IMR-90 (cell line): ENCODE data around the gene PVALEF. TPM values are rescaled to one million over a fixed set of nuclear protein-coding genes. Genes with fewer than 3 reads are reported as not detected.
"Not testable (repeated sequence)": the region's sequence is repeated elsewhere in the genome, so short reads cannot be mapped to it uniquely, and the experiment has no call there.

ENCODE experiments used
- ATAC-seq: fragments of 200-7000 bp; cut with Tn5 transposase; 2 replicates; pipeline ENCODE4 v1.9.1; 2020; ENCODE audit warnings: low read depth, mild to moderate bottlenecking, moderate library complexity
- BruUV-seq: library from RNA; stranded (reverse); fragments of 400-500 nt; replicated peaks from 2 replicates; lab custom pipeline; 2021; lab: Mats Ljungman, UMichigan
- CTCF ChIA-PET: fragments of 300-600 bp; formaldehyde crosslinking; extraction: SDS; loops from one replicate; lab custom pipeline; 2021; ENCODE audit warnings: antibody characterized with exemption; lab: Yijun Ruan, JAX
- POLR2A ChIA-PET: fragments of 300-600 bp; sonication (Branson Sonifier 250); formaldehyde crosslinking; loops from one replicate; lab custom pipeline; 2022; ENCODE audit warnings: antibody characterized with exemption; ENCODE audit not compliant: unreplicated experiment; lab: Charles Lee
- DNase-seq: peaks from one replicate; pipeline ENCODE4 v3.0.0; 2013
- H2AFZ ChIP-seq: replicated peaks from 2 replicates; pipeline ENCODE3; 2013; ENCODE audit warnings: low read length, mild to moderate bottlenecking; ENCODE audit not compliant: poor library complexity
- H2AK5ac ChIP-seq: 2 replicates; pipeline ENCODE4 v1.6.1; 2013; ENCODE audit warnings: low read depth, low read length, inconsistent platforms
- H2AK9ac ChIP-seq: replicated peaks from 2 replicates; pipeline ENCODE3; 2013; ENCODE audit warnings: mild to moderate bottlenecking, low read depth, low read length, moderate library complexity; ENCODE audit not compliant: poor library complexity
- H2BK120ac ChIP-seq: 2 replicates; pipeline ENCODE4 v1.6.1; 2013; ENCODE audit warnings: low read depth, low read length, inconsistent platforms
- H2BK15ac ChIP-seq: 3 replicates; pipeline ENCODE4 v1.6.1; 2013; ENCODE audit warnings: low read depth, low read length, inconsistent platforms
- H2BK20ac ChIP-seq: 2 replicates; pipeline ENCODE4 v1.6.1; 2013; ENCODE audit warnings: low read depth, mild to moderate bottlenecking, inconsistent platforms, low read length, moderate library complexity
- H2BK5ac ChIP-seq: 2 replicates; pipeline ENCODE4 v1.6.1; 2013; ENCODE audit warnings: mild to moderate bottlenecking, low read depth, low read length, inconsistent platforms; ENCODE audit not compliant: poor library complexity, severe bottlenecking
- H3K14ac ChIP-seq: replicated peaks from 2 replicates; pipeline ENCODE4 v1.6.1; 2013; ENCODE audit warnings: low read depth, low read length, inconsistent platforms
- H3K18ac ChIP-seq: 2 replicates; pipeline ENCODE4 v1.6.1; 2013; ENCODE audit warnings: low read depth, low read length, control low read depth
- H3K23ac ChIP-seq: 2 replicates; pipeline ENCODE4 v1.6.1; 2013; ENCODE audit warnings: low read depth, low read length, inconsistent platforms
- H3K27ac ChIP-seq: 2 replicates; pipeline ENCODE4 v1.5.1; 2013; ENCODE audit warnings: mild to moderate bottlenecking, control low read depth, low read length; ENCODE audit not compliant: insufficient read depth
- H3K27me3 ChIP-seq: 2 replicates; pipeline ENCODE4 v1.6.1; 2013; ENCODE audit warnings: low read length; ENCODE audit not compliant: control insufficient read depth, insufficient read depth
- H3K36me3 ChIP-seq: 2 replicates; pipeline ENCODE4 v1.6.1; 2013; ENCODE audit warnings: low read length, mixed read lengths; ENCODE audit not compliant: control insufficient read depth, insufficient read depth
- H3K4ac ChIP-seq: 2 replicates; pipeline ENCODE4 v1.6.1; 2013; ENCODE audit warnings: low read depth, low read length, inconsistent platforms
- H3K4me1 ChIP-seq: 2 replicates; pipeline ENCODE4 v1.6.1; 2013; ENCODE audit warnings: low read length, mixed read lengths; ENCODE audit not compliant: control insufficient read depth, insufficient read depth
- H3K4me2 ChIP-seq: 2 replicates; pipeline ENCODE4 v1.6.1; 2013; ENCODE audit warnings: low read depth, mild to moderate bottlenecking, control low read depth, low read length, moderate library complexity
- H3K4me3 ChIP-seq: 2 replicates; pipeline ENCODE4 v1.5.1; 2013; ENCODE audit warnings: low read depth, mild to moderate bottlenecking, control low read depth, low read length, moderate library complexity; ENCODE audit not compliant: insufficient read depth
- H3K56ac ChIP-seq: 2 replicates; pipeline ENCODE4 v1.6.1; 2013; ENCODE audit warnings: low read length, inconsistent platforms; ENCODE audit not compliant: insufficient read depth; ENCODE audit errors: extremely low read depth
- H3K79me1 ChIP-seq, 2 experiments: 2 replicates each; pipeline ENCODE4 v1.6.1; 2013; ENCODE audit warnings: low read length in 2 of 2, inconsistent platforms in 1 of 2, low read depth in 1 of 2
- H3K9ac ChIP-seq: 2 replicates; pipeline ENCODE4 v1.6.1; 2013; ENCODE audit warnings: low read depth, low read length, control low read depth
- H3K9me1 ChIP-seq: 2 replicates; pipeline ENCODE4 v1.6.1; 2013; ENCODE audit warnings: low read length, inconsistent platforms; ENCODE audit not compliant: insufficient read depth
- H3K9me3 ChIP-seq: 2 replicates; pipeline ENCODE4 v1.6.1; 2013; ENCODE audit warnings: low read length; ENCODE audit not compliant: control insufficient read depth, insufficient read depth
- H4K20me1 ChIP-seq: 2 replicates; pipeline ENCODE4 v1.6.1; 2013; ENCODE audit warnings: low read length, inconsistent platforms; ENCODE audit not compliant: insufficient read depth
- H4K5ac ChIP-seq: 2 replicates; pipeline ENCODE4 v1.6.1; 2013; ENCODE audit warnings: mild to moderate bottlenecking, low read depth, low read length, control low read depth
- H4K8ac ChIP-seq, 2 experiments: 2 replicates each; pipeline ENCODE4 v1.6.1; 2013; ENCODE audit warnings: low read depth in 2 of 2, low read length in 2 of 2, control low read depth in 1 of 2, inconsistent platforms in 1 of 2
- H4K91ac ChIP-seq: 2 replicates; pipeline ENCODE4 v1.6.1; 2013; ENCODE audit warnings: low read depth, low read length, inconsistent platforms; ENCODE audit not compliant: insufficient read depth
- WGBS, 2 experiments: methylation state at CpG; one replicate each; pipeline versions ENCODE4 v1.1.5 to v1.1.7; 2013; ENCODE audit warnings: missing lambda C conversion rate in 2 of 2; ENCODE audit not compliant: insufficient read length in 1 of 2; ENCODE audit errors: extremely low coverage in 2 of 2; 5-methylcytosine and 5-hydroxymethylcytosine counted together
- dilution Hi-C: fragments of 300-500 bp; cut with HindIII; formaldehyde crosslinking; loops from one replicate; pipeline ENCODE4 v1.14.3; 2018; ENCODE audit warnings: low sequenced_read_pairs; ENCODE audit not compliant: unreplicated experiment
- in situ Hi-C: fragments of 300-500 bp; cut with MboI; formaldehyde crosslinking; loops from 3 replicates; pipeline ENCODE4 v1.14.3; 2019; ENCODE audit warnings: low sequenced_read_pairs, inconsistent platforms, mixed read lengths
- intact Hi-C: fragments of 100-400 bp; cut with micrococcal nuclease; formaldehyde crosslinking; loops from 2 replicates; pipeline ENCODE4 v1.10.0; 2022
- polyA plus RNA-seq, 3 experiments: library from polyadenylated mRNA; depleted of rRNA; stranded (reverse); fragments of >200 nt; gene quantifications; 2 replicates each; pipeline ENCODE4 v1.2.3, GENCODE V29; 2012; ENCODE audit warnings: low replicate concordance in 1 of 3
- total RNA-seq: library from RNA; depleted of rRNA; stranded (reverse); fragments of >200 nt; gene quantifications from 2 replicates; pipeline ENCODE4 v1.2.3, GENCODE V29; 2012

Gene PVALEF
- total and polyA plus RNA-seq, 2 of the 4 experiments (the other 2 are of a cell fraction), result not detected

GRCh38 chr17:81146208-81146607, 19.1 kb upstream of the PVALEF start:
- POLR2A ChIA-PET, result interaction anchor here (0.7 kb wide), 1 partner anchor 363 kb away, joined by 16 read pairs; no protein-coding TSS in a partner anchor
- 75% methylated on average over 2 of the region's 10 CpGs; no CpG with 5 or more reads in 1 of the 2 experiments for WGBS, 2 experiments
- BruUV-seq, H4K20me1 ChIP-seq, H3K14ac ChIP-seq, H4K5ac ChIP-seq, DNase-seq, in situ Hi-C loops, H2BK120ac ChIP-seq, H3K18ac ChIP-seq, H3K9me1 ChIP-seq, H3K4ac ChIP-seq, intact Hi-C loops, H3K9me3 ChIP-seq, H4K8ac ChIP-seq, H2BK5ac ChIP-seq, H3K27ac ChIP-seq, H2AK9ac ChIP-seq, H2AFZ ChIP-seq, dilution Hi-C loops, H3K9ac ChIP-seq, H4K91ac ChIP-seq, H3K79me1 ChIP-seq, H3K56ac ChIP-seq, H3K36me3 ChIP-seq, H2BK15ac ChIP-seq, H3K4me3 ChIP-seq, H3K4me2 ChIP-seq, ATAC-seq, H3K23ac ChIP-seq, H2AK5ac ChIP-seq, CTCF ChIA-PET, H3K4me1 ChIP-seq, H2BK20ac ChIP-seq: not testable (repeated sequence)
- peaks cover 18% of the 10 kb centered on the region for H3K27me3 ChIP-seq
